Cardiac atrium fibroblast (primary cell): ENCODE results near the gene NEK8. TPM values are rescaled to one million over a fixed set of nuclear protein-coding genes. Genes with fewer than 3 reads are reported as not detected.

Experiments
- total RNA-seq: library from RNA; depleted of rRNA; stranded (reverse); fragments of >200 nt; gene quantifications from 2 replicates; pipeline ENCODE4 v1.2.3, GENCODE V29; 2015

Gene NEK8
- 2.6 and 3.2 TPM in 2 replicates for total RNA-seq

DNA sequence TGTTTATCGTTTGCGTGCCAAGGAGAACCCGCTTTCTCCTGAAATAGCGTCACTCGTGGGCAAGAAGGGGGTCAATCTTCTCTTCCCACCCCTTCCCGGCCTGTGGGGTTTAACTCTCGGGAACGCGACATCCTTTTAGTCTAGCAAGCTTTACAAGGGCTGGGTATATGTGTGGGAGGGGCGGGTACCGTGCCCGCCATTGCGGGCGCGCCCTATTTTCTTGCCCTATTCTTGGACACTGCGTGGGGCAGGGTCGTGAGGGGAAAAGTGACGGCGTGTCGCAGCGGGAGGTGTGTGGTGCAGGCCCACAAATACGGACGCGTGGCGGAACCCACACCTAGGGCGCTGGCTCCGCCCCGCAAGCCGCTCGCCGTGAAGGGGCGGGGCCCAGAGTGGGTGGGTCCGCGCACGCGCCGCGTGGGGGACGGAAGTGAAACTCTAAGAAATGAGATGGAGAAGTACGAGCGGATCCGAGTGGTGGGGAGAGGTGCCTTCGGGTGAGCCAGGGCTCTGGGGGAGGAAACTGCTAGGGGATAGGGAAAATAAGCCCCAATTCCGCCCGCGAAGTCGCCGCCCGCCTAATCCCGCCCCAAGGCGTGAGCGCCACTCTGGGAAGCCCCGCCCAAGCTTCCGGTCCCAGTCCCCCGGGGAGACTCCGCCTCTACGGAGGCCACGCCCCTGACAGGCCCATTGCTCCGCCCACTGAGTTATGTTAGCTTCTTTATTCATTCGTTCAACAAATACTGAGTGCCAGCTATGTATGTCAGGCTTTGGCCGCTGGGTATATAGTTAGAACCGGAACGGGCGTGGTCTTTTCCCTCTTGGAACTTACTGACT, at the start of gene NEK8:
Gene NEK8, plus strand, starts transcription at position 425 of the 837 bp plus-strand sequence. Its CDS starts 26 bp downstream, at position 451.

GRCh38 chr17:28711723-28712031, 16.9 kb upstream of the NEK8 start, which contains the start of gene PROCA1:
TSS of gene PROCA1 (minus strand) at chr17:28711888. CDS start at chr17:28711660, 228 bp downstream.

DNA sequence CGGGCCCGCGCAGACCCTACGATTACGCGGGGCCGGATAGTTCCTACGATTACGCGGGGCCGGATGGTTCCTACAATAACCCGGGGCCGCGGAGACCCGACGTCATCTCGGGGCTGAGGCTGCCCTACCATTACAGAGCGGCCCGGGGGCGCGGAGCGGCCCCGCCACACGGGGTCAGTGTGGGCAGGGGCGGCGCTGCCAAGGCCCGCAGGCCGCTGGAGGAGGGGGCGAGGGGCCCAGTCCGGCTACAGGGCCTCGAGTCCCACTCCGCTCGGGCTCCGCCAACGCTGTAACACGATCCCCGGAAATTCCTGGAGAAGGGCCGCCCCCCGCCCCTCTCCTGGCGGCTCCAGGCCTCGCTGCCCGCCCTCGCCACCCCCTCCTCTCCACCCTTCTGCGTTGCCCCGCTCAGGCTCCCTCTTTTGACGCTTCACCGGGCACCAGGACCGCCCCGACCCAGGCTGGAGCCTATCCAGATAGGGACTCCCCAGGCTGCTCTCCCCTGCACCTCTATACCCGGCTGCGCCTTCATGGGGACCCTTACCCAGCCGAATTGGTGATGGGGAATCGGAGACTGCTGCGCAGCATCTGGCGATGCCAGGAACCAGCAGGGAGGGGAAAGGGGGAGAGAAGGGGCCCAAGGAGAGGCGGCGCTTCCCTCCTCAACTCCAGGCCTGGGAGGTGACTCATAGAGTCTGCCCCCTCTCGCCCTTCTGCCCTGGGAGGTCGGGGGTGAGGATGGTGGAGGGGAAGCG, 10.8 kb upstream of the NEK8 start, which contains the start of gene RAB34:
Gene RAB34, minus strand, starts transcription at position 291 of the 755 bp plus-strand sequence. CDS start 602 bp downstream, outside the sequence.

GRCh38 chr17:28726226-28726626, 2.4 kb upstream of the NEK8 start, which contains the start of gene TLCD1:
TSS of gene TLCD1 (minus strand) at chr17:28726233. CDS start at chr17:28726097, 136 bp downstream.

DNA sequence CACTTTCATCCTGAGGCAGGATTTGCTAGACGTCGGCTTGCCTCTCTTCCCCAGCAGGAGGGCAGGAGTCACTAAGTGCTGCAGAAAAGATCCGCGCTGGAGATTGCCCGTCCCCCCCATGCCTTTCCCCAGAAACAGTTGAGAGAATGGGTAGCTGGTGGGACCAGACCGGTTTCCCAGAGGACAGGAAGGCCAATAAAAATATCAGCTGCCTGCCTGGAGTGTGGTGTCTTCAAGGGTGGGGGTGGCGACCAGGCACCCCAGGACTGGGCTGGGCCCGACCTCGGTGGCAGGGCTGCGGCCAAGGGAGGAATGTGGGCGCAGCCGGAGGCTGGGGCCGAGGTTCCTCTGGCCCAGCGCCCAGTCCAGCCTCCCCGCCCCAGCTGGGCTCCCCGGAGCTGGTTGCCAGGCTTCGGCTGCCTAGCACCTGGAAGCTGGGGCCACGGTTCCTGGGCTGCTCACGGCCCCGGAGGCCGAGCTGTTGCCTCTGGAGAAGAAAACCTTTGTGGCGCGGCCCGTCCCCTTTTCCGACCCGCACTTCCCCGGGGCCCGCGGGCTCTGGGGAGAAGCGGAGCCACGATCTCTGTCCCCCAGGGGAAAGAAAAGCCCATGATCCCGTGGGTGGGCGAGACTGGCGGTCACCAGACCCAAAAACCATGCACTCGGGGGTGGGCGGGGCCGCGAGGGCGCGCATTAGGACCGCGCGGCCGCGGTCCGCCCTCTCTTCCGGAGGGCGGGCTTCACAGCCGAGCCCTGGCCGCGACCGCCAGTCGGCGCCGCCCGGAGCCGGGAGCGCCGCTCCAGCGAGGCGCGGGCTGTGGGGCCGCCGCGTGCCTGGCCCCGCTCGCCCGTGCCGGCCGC, 14.9 kb downstream of the NEK8 start, which contains the start of gene TRAF4:
Gene TRAF4, plus strand, starts transcription at position 769 of the 861 bp plus-strand sequence. CDS start 102 bp downstream, outside the sequence.

Other genes starting within 250 kb of the NEK8 start
- not detected in 2 replicates for gene FOXN1, start 222.4 kb upstream of the NEK8 start, total RNA-seq
- gene UNC119, start 176.2 kb upstream of the NEK8 start, total RNA-seq: 33.5 and 43.7 TPM in 2 replicates
- 82.3 and 154 TPM in 2 replicates for gene PIGS, start 157.3 kb upstream of the NEK8 start, total RNA-seq
- 213 and 230 TPM in 2 replicates for gene ALDOC, start 151.9 kb upstream of the NEK8 start, total RNA-seq
- 7.2 and 9.1 TPM in 2 replicates for gene SPAG5, start 129.8 kb upstream of the NEK8 start, total RNA-seq
- 0.81 and 6.0 TPM in 2 replicates for gene RSKR, start 114.6 kb upstream of the NEK8 start, total RNA-seq
- 71.1 and 102 TPM in 2 replicates for gene BLTP2, start 83.6 kb upstream of the NEK8 start, total RNA-seq
- gene SDF2, start 66.9 kb upstream of the NEK8 start, total RNA-seq: 42.1 and 66.3 TPM in 2 replicates
- 32.0 and 40.7 TPM in 2 replicates for gene SUPT6H, start 66.6 kb upstream of the NEK8 start, total RNA-seq
- under 0.01 TPM in 1 of 2 replicates, not detected in the other for gene PROCA1, start 16.9 kb upstream of the NEK8 start, total RNA-seq
- 266 and 343 TPM in 2 replicates for gene RAB34, start 10.9 kb upstream of the NEK8 start, total RNA-seq
- 623 and 755 TPM in 2 replicates for gene RPL23A, start 8.8 kb upstream of the NEK8 start, total RNA-seq
- 8.6 and 20.9 TPM in 2 replicates for gene TLCD1, start 2.6 kb upstream of the NEK8 start, total RNA-seq
- 30.8 and 39.0 TPM in 2 replicates for gene TRAF4, start 15.2 kb downstream of the NEK8 start, total RNA-seq
- gene FAM222B, start 114.0 kb downstream of the NEK8 start, total RNA-seq: 4.7 and 16.0 TPM in 2 replicates
- gene ERAL1, start 126.2 kb downstream of the NEK8 start, total RNA-seq: 43.1 and 44.8 TPM in 2 replicates
- gene FLOT2, start 168.9 kb downstream of the NEK8 start, total RNA-seq: 69.7 and 76.8 TPM in 2 replicates
- 7.4 and 9.2 TPM in 2 replicates for gene DHRS13, start 174.3 kb downstream of the NEK8 start, total RNA-seq
- gene PHF12, start 222.7 kb downstream of the NEK8 start, total RNA-seq: 18.2 and 18.8 TPM in 2 replicates